Stimulated activated naive B cell treated with anti-CD40 and anti-IgM and Interleukin-4, amounts not matched to agents 10 μg/mL and 1 μg/mL and 100 μg/mL, for 72 hours (primary cell): ENCODE measurements around the gene TFF1.

Source experiments
- ATAC-seq, 2 donors: fragments of 150-1000 bp; cut with Tn5 transposase; replicated peaks; 2 replicates each; pipeline ENCODE4 v1.10.0; 2021; ENCODE audit warnings: moderate library complexity in 1 of 2
- DNase-seq: peaks from one replicate; pipeline ENCODE4 v3.0.0; 2021
- H3K27ac Mint-ChIP-seq: one replicate; pipeline ENCODE4 v1.8.0; 2022; ENCODE audit warnings: mild to moderate bottlenecking, mixed read lengths
- H3K27me3 Mint-ChIP-seq, 2 donors: one replicate each; pipeline ENCODE4 v1.8.0; 2022; ENCODE audit warnings: mixed read lengths in 2 of 2
- H3K36me3 Mint-ChIP-seq, 2 donors: one replicate each; pipeline ENCODE4 v1.8.0; 2022; ENCODE audit warnings: mixed read lengths in 2 of 2, mild to moderate bottlenecking in 1 of 2
- H3K4me1 Mint-ChIP-seq, 2 donors: one replicate each; pipeline ENCODE4 v1.8.0; 2022; ENCODE audit warnings: mixed read lengths in 2 of 2, mild to moderate bottlenecking in 1 of 2
- H3K4me3 Mint-ChIP-seq, 2 donors: one replicate each; pipeline ENCODE4 v1.8.0; 2022; ENCODE audit warnings: mild to moderate bottlenecking in 2 of 2, mixed read lengths in 2 of 2, moderate library complexity in 1 of 2
- H3K9me3 Mint-ChIP-seq, 2 donors: one replicate each; pipeline ENCODE4 v1.8.0; 2022; ENCODE audit warnings: mixed read lengths in 2 of 2, mild to moderate bottlenecking in 1 of 2

TFF1 gene

DNA sequence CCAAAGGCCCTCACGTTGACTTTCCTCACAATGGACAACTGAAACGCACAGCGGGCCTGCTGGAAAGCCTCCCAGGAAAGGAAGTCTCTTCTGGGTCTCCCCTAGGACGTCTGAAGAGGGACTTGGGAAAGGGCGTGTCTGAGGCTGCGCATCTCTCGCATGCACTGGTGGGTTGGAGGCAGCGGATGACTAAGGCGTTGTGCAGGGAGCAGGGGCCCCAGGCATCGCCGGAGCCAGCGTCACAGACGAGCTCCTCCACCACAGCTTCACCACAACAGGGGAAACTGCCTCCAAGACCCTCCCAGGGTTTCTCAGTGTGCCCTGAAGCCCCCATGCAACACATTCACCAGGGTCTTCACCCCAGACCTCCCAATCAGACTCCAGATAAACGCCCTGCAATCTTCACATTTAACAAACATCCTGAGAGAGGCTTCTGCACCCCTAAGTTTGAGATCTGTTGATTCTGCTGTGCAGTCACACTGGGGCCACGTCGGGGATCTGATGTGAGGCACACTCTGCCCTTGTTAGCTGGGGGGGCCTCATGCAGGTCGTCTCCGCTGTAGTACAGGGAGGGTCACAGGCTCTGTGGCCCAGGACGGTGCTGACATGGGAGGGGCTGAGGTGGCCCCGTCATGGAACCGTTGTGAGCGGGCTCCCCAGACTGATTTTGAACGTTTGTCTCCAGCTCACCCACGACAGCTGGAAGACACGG, 7.0 kb upstream of the TFF1 start:
- DNase-seq (no peak), ATAC-seq (no peak)
- Mint-ChIP-seq H3K4me1 (peaks cover 3 to 5% of the 10 kb centered on the region in 2 donors), H3K4me3 (no peak overlapping the region), H3K9me3 (no peaks in the 10 kb centered on the region), H3K27ac (no peak overlapping the region), H3K36me3 (peaks cover 0 to 3% of the 10 kb centered on the region in 2 donors), H3K27me3 (peaks cover 36 to 50% of the 10 kb centered on the region in 2 donors)

DNA sequence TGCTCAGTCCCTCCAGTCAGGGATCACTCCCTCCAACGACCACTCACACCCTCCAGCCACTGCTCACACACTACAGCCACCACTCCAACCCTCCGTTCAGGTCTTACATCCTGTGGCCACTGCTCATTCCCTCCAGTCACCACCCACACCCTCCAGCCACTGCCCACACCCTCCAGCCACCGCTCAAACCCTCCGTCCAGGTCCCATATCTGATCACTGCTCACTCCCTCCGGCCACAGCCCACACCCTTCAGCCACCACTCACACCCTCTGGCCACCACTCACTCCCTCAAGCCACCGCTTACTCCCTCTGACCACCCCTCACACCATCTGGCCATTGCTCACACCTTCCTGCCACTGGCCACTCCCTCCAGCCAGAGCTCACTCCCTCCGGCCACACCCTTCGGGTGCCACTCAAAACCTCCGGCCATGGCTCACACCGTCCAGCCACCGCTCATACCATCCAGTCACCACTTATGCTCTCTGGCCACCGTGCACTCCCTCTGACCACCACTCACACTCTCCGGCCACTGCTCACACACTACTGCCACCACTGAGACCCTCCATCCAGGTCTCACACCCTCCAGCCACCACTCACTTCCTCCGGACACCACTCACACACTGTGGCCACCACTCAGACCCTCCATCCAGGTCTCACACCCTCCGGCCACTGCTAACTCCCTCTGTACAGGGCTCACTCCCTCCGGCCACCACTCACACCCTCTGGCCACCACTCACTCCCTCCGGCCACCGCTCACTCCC, 4.7 kb upstream of the TFF1 start:
- H3K27ac Mint-ChIP-seq, result no peak overlapping the region
- peaks cover 4 to 5% of the 10 kb centered on the region in 2 donors for H3K4me1 Mint-ChIP-seq
- no peak for DNase-seq
- no peak overlapping the region for H3K4me3 Mint-ChIP-seq
- H3K36me3 Mint-ChIP-seq, result no peaks in the 10 kb centered on the region
- H3K9me3 Mint-ChIP-seq, result no peaks in the 10 kb centered on the region
- H3K27me3 Mint-ChIP-seq, result peaks cover 22 to 34% of the 10 kb centered on the region in 2 donors
- ATAC-seq, result no peak

DNA sequence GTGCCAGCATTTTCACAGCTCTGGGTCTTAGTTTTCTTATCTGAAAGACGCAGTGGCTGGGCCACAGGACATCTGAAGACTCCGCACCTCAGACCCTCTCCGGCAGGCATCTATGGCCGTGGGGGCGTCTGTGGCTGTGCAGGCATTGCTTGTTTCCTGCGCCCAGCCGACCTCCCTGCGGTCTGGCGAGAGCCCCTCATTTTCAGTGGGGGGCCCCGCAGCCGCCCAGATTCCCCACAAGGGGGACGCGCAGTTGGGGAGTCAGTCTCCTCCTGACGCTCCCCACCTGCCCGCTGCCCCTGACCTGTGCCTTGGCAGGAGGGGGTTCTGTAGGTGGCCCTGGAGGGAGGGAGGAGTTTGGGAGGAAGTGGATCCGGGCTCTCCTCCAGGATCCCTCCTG, 3.5 kb upstream of the TFF1 start:
- ATAC-seq (no peak), DNase-seq (no peak)
- Mint-ChIP-seq H3K9me3 (no peaks in the 10 kb centered on the region), H3K27ac (no peak overlapping the region), H3K27me3 (peaks cover 20 to 33% of the 10 kb centered on the region in 2 donors), H3K4me1 (peaks cover 0 to 4% of the 10 kb centered on the region in 2 donors), H3K4me3 (no peak overlapping the region), H3K36me3 (no peaks in the 10 kb centered on the region)

DNA sequence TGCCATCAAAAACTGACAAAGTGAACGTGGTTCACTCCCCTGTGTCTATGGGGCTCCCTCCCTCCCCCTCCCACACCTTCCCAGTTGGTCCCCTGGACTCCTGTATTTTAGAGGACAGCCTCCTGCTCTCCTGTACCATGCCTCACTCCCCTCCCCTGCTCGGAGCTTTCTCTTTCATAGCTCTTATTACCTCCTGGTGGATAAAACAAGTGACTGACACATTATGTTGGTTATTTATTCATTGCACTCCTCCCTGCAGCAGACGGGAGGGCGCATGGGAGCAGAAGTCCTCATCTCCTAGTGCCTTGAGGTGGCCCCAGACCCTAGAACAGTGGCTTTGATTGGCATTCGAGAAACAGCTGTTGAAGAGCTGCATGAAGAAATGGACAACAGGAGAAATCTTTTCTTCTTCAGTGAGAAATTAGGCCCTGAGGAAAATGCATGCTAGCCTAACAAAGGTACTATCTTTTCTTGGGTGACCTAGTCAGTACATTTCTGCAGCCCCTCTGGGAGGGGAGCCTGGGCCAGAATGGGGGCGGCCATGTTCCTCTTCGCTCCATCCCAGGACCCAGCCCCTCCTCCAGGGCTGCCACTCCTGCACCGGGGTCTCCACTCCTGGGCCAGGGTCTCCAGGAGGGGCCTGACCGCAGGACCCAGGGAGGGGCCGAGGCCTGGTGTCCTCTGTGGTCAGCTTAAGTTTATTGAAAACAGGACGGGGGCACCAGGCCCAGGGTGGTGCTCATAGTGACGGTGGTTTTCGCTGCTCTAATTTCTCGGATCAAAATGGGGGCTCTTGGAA, 1.2 kb upstream of the TFF1 start:
- H3K36me3 Mint-ChIP-seq, result no peaks in the 10 kb centered on the region
- no peak for DNase-seq
- no peak overlapping the region for H3K27ac Mint-ChIP-seq
- no peaks in the 10 kb centered on the region for H3K9me3 Mint-ChIP-seq
- H3K4me1 Mint-ChIP-seq, result peaks cover 0 to 4% of the 10 kb centered on the region in 2 donors
- H3K4me3 Mint-ChIP-seq, result no peak overlapping the region
- no peak for ATAC-seq
- peaks cover 32 to 40% of the 10 kb centered on the region in 2 donors for H3K27me3 Mint-ChIP-seq

DNA sequence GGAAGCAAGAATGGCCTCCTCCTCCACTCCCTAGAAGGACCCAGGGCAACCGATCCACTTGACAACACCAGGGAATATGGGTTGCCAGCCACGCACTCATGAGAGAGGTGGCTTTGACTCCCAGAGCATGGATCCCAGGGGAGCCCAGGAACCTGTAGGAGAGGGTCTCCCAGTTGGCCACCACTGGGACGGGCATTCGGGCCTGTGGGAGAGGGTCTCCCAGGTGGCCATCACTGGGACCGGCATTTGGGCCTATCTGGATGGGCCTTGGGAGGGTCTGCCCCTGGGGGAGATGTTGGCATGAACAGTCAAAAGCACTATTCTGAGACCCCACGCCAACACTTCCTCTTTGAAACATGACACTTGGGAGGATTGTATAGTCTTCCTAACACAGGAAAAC, 565 bp downstream of the TFF1 start:
- H3K27ac Mint-ChIP-seq, result no peak overlapping the region
- no peaks in the 10 kb centered on the region for H3K9me3 Mint-ChIP-seq
- ATAC-seq (no peak), DNase-seq (no peak)
- H3K4me3 Mint-ChIP-seq, result no peak overlapping the region
- peaks cover 33 to 45% of the 10 kb centered on the region in 2 donors for H3K27me3 Mint-ChIP-seq
- H3K4me1 Mint-ChIP-seq, result peaks cover 0 to 3% of the 10 kb centered on the region in 2 donors
- H3K36me3 Mint-ChIP-seq, result no peaks in the 10 kb centered on the region

DNA sequence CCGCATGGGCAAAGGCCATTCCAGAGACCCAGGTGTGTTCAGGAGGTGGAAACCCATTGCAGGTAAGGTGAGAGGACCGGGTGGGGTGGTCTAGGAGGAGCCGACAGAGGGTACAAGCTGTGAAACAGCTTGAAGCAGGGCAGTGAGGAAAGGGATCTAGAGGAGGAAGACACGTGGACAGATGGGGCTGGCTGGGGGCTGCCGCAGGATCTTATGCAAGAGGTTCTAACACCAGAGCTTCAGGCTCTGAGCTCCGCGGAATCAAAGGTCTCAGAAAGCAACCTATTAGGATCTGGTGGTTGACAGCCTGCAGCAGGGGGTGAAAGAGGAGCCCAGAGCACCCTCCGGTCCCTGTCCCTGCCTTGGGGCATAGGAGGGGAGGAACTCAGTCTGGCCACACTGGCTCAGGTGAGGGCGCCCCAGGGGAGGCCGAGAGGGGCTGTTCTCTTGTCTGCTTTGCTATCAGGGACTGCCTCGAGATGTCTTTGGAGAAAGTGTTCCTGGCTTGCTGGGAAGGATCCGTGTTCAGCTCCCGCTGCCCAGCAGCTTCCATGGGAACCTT, 1.9 kb downstream of the TFF1 start:
- Mint-ChIP-seq H3K36me3 (no peaks in the 10 kb centered on the region), H3K27me3 (peaks cover 34 to 42% of the 10 kb centered on the region in 2 donors), H3K27ac (no peak overlapping the region), H3K4me1 (peaks cover 0 to 3% of the 10 kb centered on the region in 2 donors), H3K9me3 (no peaks in the 10 kb centered on the region), H3K4me3 (no peak overlapping the region)
- DNase-seq, result no peak
- ATAC-seq, result no peak

DNA sequence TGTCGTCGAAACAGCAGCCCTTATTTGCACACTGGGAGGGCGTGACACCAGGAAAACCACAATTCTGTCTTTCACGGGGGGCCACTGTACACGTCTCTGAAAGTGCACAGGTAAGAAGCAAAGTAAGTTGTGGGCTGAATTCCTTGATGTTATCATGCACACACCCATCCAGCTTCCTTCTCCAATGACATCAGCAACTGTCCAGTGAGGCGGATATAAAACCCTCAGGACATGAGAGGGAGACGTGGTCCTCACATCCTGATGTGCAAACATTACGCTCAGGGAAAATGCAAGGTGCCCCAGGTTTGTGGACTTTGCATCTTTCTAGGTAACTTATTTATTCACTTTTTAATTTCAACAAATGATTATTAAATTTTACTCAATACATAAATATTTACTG, 3.0 kb downstream of the TFF1 start:
- DNase-seq (no peak), ATAC-seq (no peak)
- Mint-ChIP-seq H3K27ac (no peak overlapping the region), H3K9me3 (no peaks in the 10 kb centered on the region), H3K4me1 (peaks cover 0 to 3% of the 10 kb centered on the region in 2 donors), H3K36me3 (no peaks in the 10 kb centered on the region), H3K4me3 (no peak overlapping the region), H3K27me3 (peaks cover 38 to 42% of the 10 kb centered on the region in 2 donors)

DNA sequence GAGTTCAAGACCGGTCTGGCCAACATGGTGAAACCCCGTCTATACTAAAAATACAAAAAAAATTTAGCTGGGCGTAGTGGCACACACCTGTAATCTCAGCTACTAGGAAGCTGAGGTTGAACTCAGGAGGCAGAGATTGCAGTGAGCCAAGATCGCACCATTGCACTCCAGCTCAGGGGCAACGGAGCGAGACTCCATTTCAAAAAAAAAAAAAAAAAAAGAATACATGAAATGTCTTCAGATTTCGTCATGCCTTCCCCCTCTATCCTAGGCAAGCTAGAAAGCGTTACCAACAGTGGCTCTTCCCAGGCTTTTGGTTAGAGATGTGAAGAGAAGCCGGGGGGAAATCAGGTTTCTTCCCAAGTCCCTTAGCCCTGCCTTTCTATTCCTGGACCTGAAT, 3.6 kb downstream of the TFF1 start:
- H3K9me3 Mint-ChIP-seq, result no peaks in the 10 kb centered on the region
- no peak for ATAC-seq
- H3K4me3 Mint-ChIP-seq, result no peak overlapping the region
- peaks cover 0 to 3% of the 10 kb centered on the region in 2 donors for H3K4me1 Mint-ChIP-seq
- H3K27me3 Mint-ChIP-seq, result peaks cover 42 to 44% of the 10 kb centered on the region in 2 donors
- no peak overlapping the region for H3K27ac Mint-ChIP-seq
- H3K36me3 Mint-ChIP-seq, result no peaks in the 10 kb centered on the region
- no peak for DNase-seq

DNA sequence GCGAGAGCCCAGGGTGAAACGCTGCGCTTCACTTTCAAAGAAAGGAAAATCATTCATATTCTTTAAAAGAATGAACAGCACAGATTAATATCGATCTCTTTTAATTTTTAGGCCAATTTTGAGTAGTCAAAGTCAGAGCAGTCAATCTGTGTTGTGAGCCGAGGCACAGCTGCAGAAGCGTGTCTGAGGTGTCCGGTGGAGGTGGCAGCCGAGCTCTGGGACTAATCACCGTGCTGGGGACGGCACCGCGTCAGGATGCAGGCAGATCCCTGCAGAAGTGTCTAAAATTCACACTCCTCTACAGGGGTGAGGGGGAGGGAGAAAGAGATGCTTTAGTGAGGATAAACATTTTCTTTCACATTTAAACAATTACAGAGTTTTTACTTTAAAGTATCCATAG, 4.1 kb downstream of the TFF1 start:
- Mint-ChIP-seq H3K4me1 (peaks cover 0 to 2% of the 10 kb centered on the region in 2 donors), H3K27me3 (peaks cover 42 to 48% of the 10 kb centered on the region in 2 donors), H3K9me3 (no peaks in the 10 kb centered on the region), H3K27ac (no peak overlapping the region), H3K4me3 (no peak overlapping the region), H3K36me3 (no peaks in the 10 kb centered on the region)
- DNase-seq (no peak), ATAC-seq (no peak)

DNA sequence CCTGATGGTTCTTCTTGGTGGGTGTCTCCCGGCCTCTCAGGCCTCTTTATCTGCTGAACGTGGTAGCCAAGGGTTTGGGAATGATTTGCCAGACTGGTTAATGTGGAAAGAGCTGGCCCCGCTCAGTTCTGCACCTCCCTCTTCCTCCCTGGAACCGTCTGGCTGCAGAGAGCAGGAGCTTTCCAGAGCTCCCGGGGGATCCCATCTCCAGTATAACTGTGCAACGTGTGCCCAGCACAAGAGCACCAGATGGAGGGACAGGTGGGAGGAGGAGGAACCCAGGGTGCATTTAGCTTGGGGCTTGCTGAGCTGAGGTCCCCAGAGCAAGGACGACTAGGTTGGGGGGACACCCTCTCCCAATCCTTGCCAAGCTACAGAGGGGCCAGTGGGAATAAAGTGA, 5.0 kb downstream of the TFF1 start:
- H3K4me3 Mint-ChIP-seq, result no peak overlapping the region
- peaks cover 42 to 53% of the 10 kb centered on the region in 2 donors for H3K27me3 Mint-ChIP-seq
- H3K9me3 Mint-ChIP-seq, result no peaks in the 10 kb centered on the region
- no peak overlapping the region for H3K27ac Mint-ChIP-seq
- H3K4me1 Mint-ChIP-seq, result peaks cover 0 to 2% of the 10 kb centered on the region in 2 donors
- no peaks in the 10 kb centered on the region for H3K36me3 Mint-ChIP-seq
- DNase-seq, result no peak
- no peak for ATAC-seq

DNA sequence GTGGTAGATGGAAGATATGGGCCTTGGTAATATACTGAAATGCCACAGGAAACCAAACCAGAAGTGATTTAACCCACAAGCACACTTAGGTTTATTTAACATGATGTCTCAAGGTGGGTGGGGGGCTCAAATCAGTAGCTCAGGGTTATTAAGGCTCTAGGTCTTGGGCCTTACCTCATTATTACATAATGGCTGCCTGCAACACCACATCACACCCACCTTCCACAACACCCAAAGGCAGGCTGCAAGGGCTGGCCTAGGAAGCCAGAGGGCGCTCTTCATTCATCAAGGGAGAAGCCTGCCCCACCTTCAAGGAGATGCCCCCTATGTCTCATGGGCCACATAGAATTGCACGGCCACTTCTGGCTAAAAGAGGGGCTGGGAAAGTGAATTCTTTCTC, 6.0 kb downstream of the TFF1 start:
- H3K27ac Mint-ChIP-seq, result no peak overlapping the region
- ATAC-seq, result no peak
- H3K9me3 Mint-ChIP-seq, result peaks cover 0 to 4% of the 10 kb centered on the region in 2 donors
- no peak for DNase-seq
- no peak overlapping the region for H3K4me3 Mint-ChIP-seq
- no peaks in the 10 kb centered on the region for H3K36me3 Mint-ChIP-seq
- H3K27me3 Mint-ChIP-seq, result peaks cover 38 to 52% of the 10 kb centered on the region in 2 donors
- peaks cover 0 to 2% of the 10 kb centered on the region in 2 donors for H3K4me1 Mint-ChIP-seq

DNA sequence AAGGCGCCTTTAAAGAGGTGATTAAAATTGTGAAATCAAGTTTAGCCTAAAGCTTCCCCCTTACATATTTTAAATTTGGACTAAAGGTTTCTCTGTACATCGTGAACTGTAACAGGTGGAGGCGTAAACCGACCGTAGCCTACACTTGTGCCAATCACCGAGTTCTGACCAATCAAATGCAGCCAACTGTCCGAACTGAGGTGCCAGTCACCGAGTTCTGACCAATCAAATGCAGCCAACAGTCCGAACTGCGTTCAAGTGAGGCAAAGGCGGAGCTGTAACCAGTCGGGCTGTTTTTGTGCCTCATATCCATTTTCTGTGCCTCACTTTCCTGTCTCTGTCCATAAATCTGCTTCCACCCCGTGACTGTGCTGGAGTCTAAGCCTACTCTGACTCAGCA, 7.4 kb downstream of the TFF1 start:
- Mint-ChIP-seq H3K4me1 (peaks cover 0 to 2% of the 10 kb centered on the region in 2 donors), H3K36me3 (peaks cover 0 to 7% of the 10 kb centered on the region in 2 donors), H3K27ac (no peak overlapping the region), H3K27me3 (peaks cover 29 to 41% of the 10 kb centered on the region in 2 donors), H3K4me3 (no peak overlapping the region), H3K9me3 (peaks cover 6 to 13% of the 10 kb centered on the region in 2 donors)
- DNase-seq (no peak), ATAC-seq (no peak)

DNA sequence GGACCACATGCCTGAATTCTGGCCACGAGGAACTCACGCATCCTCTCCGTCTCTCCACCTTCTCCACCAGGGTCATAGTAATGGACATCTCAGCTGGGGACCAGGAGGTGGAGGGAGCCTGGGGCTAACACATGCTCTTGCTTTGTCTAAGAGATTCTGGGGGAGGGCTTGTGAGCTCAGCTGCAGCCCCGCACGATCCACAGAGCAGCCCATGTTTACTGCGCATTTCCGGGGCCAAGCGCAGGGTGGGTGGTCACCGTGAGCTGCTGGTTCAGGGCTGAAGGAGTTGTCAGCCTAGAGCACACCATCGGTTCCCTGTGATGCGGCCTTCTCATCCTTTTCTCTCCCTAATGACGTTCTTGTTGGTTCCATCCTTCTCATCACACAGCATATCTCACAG, 8.1 kb downstream of the TFF1 start:
- no peak overlapping the region for H3K4me3 Mint-ChIP-seq
- DNase-seq (no peak), ATAC-seq (no peak)
- H3K27ac Mint-ChIP-seq, result no peak overlapping the region
- H3K9me3 Mint-ChIP-seq, result peaks cover 11 to 19% of the 10 kb centered on the region in 2 donors
- H3K27me3 Mint-ChIP-seq, result peaks cover 30 to 43% of the 10 kb centered on the region in 2 donors
- peaks cover 0 to 3% of the 10 kb centered on the region in 2 donors for H3K4me1 Mint-ChIP-seq
- peaks cover 1 to 7% of the 10 kb centered on the region in 2 donors for H3K36me3 Mint-ChIP-seq

DNA sequence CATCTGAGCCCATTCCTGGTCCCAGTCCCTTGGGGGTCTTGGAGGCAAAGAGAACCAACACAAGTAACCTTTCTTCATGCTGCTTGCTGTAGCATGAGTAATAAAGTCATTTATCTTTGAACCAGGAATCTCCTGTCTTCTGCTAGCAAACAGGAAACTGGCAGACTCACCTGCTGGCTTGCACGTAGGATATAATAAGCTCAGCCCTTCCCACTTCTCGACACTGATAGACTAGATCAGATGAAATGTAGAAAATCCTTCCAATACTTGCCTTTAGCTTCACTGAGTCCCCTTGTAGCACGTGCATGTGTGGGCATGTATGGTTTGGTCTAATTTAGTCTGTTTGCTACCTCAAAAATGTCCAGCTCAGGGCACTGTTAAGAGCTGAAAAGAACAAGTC, 9.0 kb downstream of the TFF1 start:
- peaks cover 1 to 7% of the 10 kb centered on the region in 2 donors for H3K36me3 Mint-ChIP-seq
- H3K4me3 Mint-ChIP-seq, result no peak overlapping the region
- peaks cover 12 to 21% of the 10 kb centered on the region in 2 donors for H3K9me3 Mint-ChIP-seq
- peaks cover 38 to 50% of the 10 kb centered on the region in 2 donors for H3K27me3 Mint-ChIP-seq
- H3K27ac Mint-ChIP-seq, result no peak overlapping the region
- ATAC-seq (no peak), DNase-seq (no peak)
- H3K4me1 Mint-ChIP-seq, result peaks cover 0 to 3% of the 10 kb centered on the region in 2 donors
